SK-N-SH (cell line): ENCODE measurements around the gene BBS10. TPM values are rescaled to one million over a fixed set of nuclear protein-coding genes. Genes with fewer than 3 reads are reported as not detected.

Experiments used
- CTCF ChIA-PET: fragments of 300-600, 350-600 bp; formaldehyde crosslinking; extraction: SDS; loops from one replicate; lab custom pipeline; 2021; lab: Yijun Ruan, JAX
- POLR2A ChIA-PET: fragments of 350-600 bp; sonication (Branson Sonifier 250); formaldehyde crosslinking; extraction: SDS; loops from one replicate; lab custom pipeline; 2020; ENCODE audit warnings: antibody characterized with exemption, inconsistent platforms; lab: Yijun Ruan, JAX
- DNase-seq: peaks from one replicate; pipeline ENCODE4 v3.0.0; 2012
- H2AFZ ChIP-seq: fragments of 200-600 bp; sonication (generic); 2 replicates; pipeline ENCODE4 v1.8.1; 2016; ENCODE audit warnings: antibody characterized with exemption, mild to moderate bottlenecking, low read depth
- H3F3A ChIP-seq: fragments of 200-600 bp; sonication (generic); replicated peaks from 2 replicates; pipeline ENCODE3; 2016; ENCODE audit warnings: antibody characterized with exemption, mild to moderate bottlenecking; ENCODE audit not compliant: insufficient read depth
- H3K27ac ChIP-seq, 2 experiments: fragments of 200-500 bp in 1 of 2; fragments of 200-600 bp in 1 of 2; sonication (Bioruptor generic) in 1 of 2; sonication (generic), shearing (Covaris generic) in 1 of 2; 2 replicates each; pipeline versions ENCODE4 v1.5.1 to v1.6.1; 2014 to 2016; ENCODE audit warnings: low read depth in 2 of 2, inconsistent platforms in 1 of 2, low read length in 1 of 2, mild to moderate bottlenecking in 1 of 2, mixed read lengths in 1 of 2
- H3K27me3 ChIP-seq: fragments of 200-600 bp; sonication (generic), shearing (Covaris generic); 2 replicates; pipeline ENCODE4 v1.6.1; 2016; ENCODE audit warnings: mixed run types; ENCODE audit not compliant: insufficient read depth
- H3K36me3 ChIP-seq, 2 experiments: fragments of 200-500 bp in 1 of 2; fragments of 200-600 bp in 1 of 2; sonication (Bioruptor generic) in 1 of 2; sonication (generic) in 1 of 2; replicated peaks in 1 of 2; 2 replicates each; pipeline versions ENCODE3 to v1.5.1; 2014 to 2016; ENCODE audit warnings: low read length in 1 of 2, mild to moderate bottlenecking in 1 of 2; ENCODE audit not compliant: insufficient read depth in 2 of 2, control insufficient read depth in 1 of 2
- H3K4me1 ChIP-seq, 2 experiments: fragments of 200-500 bp in 1 of 2; fragments of 200-600 bp in 1 of 2; sonication (Bioruptor generic) in 1 of 2; sonication (generic), shearing (Covaris generic) in 1 of 2; 2 replicates each; pipeline versions ENCODE4 v1.5.1 to v1.6.1; 2014 to 2016; ENCODE audit warnings: low read depth in 1 of 2, low read length in 1 of 2, mixed run types in 1 of 2; ENCODE audit not compliant: insufficient read depth in 2 of 2, control insufficient read depth in 1 of 2
- H3K4me2 ChIP-seq: fragments of 200-600 bp; sonication (generic), shearing (Covaris generic); 2 replicates; pipeline ENCODE4 v1.6.1; 2017; ENCODE audit warnings: mixed run types
- H3K4me3 ChIP-seq, 2 experiments: fragments of 200-500 bp in 1 of 2; fragments of 200-600 bp in 1 of 2; sonication (Bioruptor generic) in 1 of 2; sonication (generic), shearing (Covaris generic) in 1 of 2; 2 replicates each; pipeline versions ENCODE4 v1.5.1 to v1.8.1; 2014 to 2016; ENCODE audit warnings: low read depth in 2 of 2, inconsistent platforms in 1 of 2, low read length in 1 of 2, mild to moderate bottlenecking in 1 of 2, mixed read lengths in 1 of 2, moderate library complexity in 1 of 2
- H3K79me2 ChIP-seq: fragments of 200-600 bp; sonication (generic); 2 replicates; pipeline ENCODE4 v1.8.1; 2017; ENCODE audit warnings: mild to moderate bottlenecking; ENCODE audit not compliant: insufficient read depth
- H3K9ac ChIP-seq: fragments of 200-600 bp; sonication (generic); 2 replicates; pipeline ENCODE4 v1.6.1; 2017; ENCODE audit warnings: mixed run types
- H3K9me2 ChIP-seq: fragments of 200-600 bp; sonication (generic); 2 replicates; pipeline ENCODE4 v1.6.1; 2017; ENCODE audit warnings: mixed run types
- H3K9me3 ChIP-seq: fragments of 200-600 bp; sonication (generic); 2 replicates; pipeline ENCODE4 v1.6.1; 2017; ENCODE audit warnings: mixed run types, mild to moderate bottlenecking, moderate library complexity
- H4K20me1 ChIP-seq: fragments of 200-600 bp; sonication (generic); 2 replicates; pipeline ENCODE4 v1.6.1; 2017; ENCODE audit warnings: mild to moderate bottlenecking, mixed run types; ENCODE audit not compliant: insufficient read depth
- CHD2 ChIP-seq: fragments of 150-350 bp; IDR thresholded peaks from 2 replicates; pipeline ENCODE4 v1.6.1; 2018; ENCODE audit warnings: low read length; ENCODE audit not compliant: partially characterized antibody
- CTCF ChIP-seq: fragments of 200-600 bp; sonication (generic); IDR thresholded peaks from 2 replicates; pipeline ENCODE4 v1.6.1; 2017; ENCODE audit warnings: antibody characterized with exemption, mild to moderate bottlenecking, moderate library complexity
- ELF1 ChIP-seq: IDR thresholded peaks from 2 replicates; pipeline ENCODE4 v1.4.0; 2012
- FOSL2 ChIP-seq: IDR thresholded peaks from 2 replicates; pipeline ENCODE4 v1.4.0; 2012; ENCODE audit warnings: low read depth, mild to moderate bottlenecking, moderate library complexity, borderline replicate concordance
- FOXJ3 ChIP-seq: sonication (generic); formaldehyde crosslinking; IDR thresholded peaks from 2 replicates; pipeline ENCODE4 v1.5.1; 2020; ENCODE audit warnings: mild to moderate bottlenecking, missing genetic modification reagents
- IRF3 ChIP-seq: fragments of 150-350 bp; IDR thresholded peaks from 2 replicates; pipeline ENCODE4 v1.6.1; 2016; ENCODE audit warnings: mild to moderate bottlenecking, low read depth, low read length
- MEF2A ChIP-seq: IDR thresholded peaks from 2 replicates; pipeline ENCODE4 v1.4.0; 2012; ENCODE audit warnings: low read depth, borderline replicate concordance
- MXI1 ChIP-seq: IDR thresholded peaks from 2 replicates; pipeline ENCODE4 v1.6.1; 2012; ENCODE audit warnings: mild to moderate bottlenecking, low read depth, low read length, improper control_type of control experiment
- NFIC ChIP-seq: IDR thresholded peaks from 2 replicates; pipeline ENCODE4 v1.4.0; 2012; ENCODE audit warnings: borderline replicate concordance
- NRF1 ChIP-seq: IDR thresholded peaks from 2 replicates; pipeline ENCODE4 v1.6.1; 2012; ENCODE audit warnings: low read depth, mild to moderate bottlenecking, low read length
- PBX3 ChIP-seq: IDR thresholded peaks from 2 replicates; pipeline ENCODE4; 2012
- RCOR1 ChIP-seq: fragments of 150-350 bp; IDR thresholded peaks from 2 replicates; pipeline ENCODE4 v1.6.1; 2017; ENCODE audit warnings: antibody characterized with exemption, low read length
- RXRA ChIP-seq: IDR thresholded peaks from 2 replicates; pipeline ENCODE4 v1.4.0; 2012; ENCODE audit warnings: low read depth, mild to moderate bottlenecking, borderline replicate concordance
- SIN3A ChIP-seq: IDR thresholded peaks from 2 replicates; pipeline ENCODE4 v1.6.1; 2012; ENCODE audit warnings: low read depth, mild to moderate bottlenecking, low read length, moderate library complexity, borderline replicate concordance
- SMC3 ChIP-seq: IDR thresholded peaks from 2 replicates; pipeline ENCODE4 v1.6.1; 2012; ENCODE audit warnings: low read depth, low read length, improper control_type of control experiment
- TCF12 ChIP-seq: IDR thresholded peaks from 2 replicates; pipeline ENCODE4 v1.4.0; 2012
- USF2 ChIP-seq: fragments of 150-350 bp; IDR thresholded peaks from 2 replicates; pipeline ENCODE4 v1.6.1; 2017; ENCODE audit warnings: antibody characterized with exemption, low read length, low read depth, borderline replicate concordance
- WGBS: methylation state at CpG from one replicate; pipeline ENCODE4 v1.1.6; 2017; ENCODE audit warnings: low lambda C conversion rate; 5-methylcytosine and 5-hydroxymethylcytosine counted together
- polyA plus RNA-seq, 3 experiments: library from polyadenylated mRNA; depleted of rRNA; stranded (reverse); fragments of >200 nt; gene quantifications; 2 replicates each; pipeline ENCODE4 v1.2.3, GENCODE V29; 2012

The BBS10 gene
- polyA plus RNA-seq, 1 of the 3 experiments (the other 2 are of a cell fraction): 5.6 TPM

- no peaks in the 10 kb centered on the region for H3K79me2 ChIP-seq
- no peak for TF ChIP-seq NRF1
- H2AFZ ChIP-seq: no peak overlapping the region
- H3K4me1 ChIP-seq: no peaks in the 10 kb centered on the region
- peaks cover 48 to 74% of the 10 kb centered on the region in 2 experiments for H3K36me3 ChIP-seq
- DNase-seq: no peak
- H3K9me2 ChIP-seq: no peaks in the 10 kb centered on the region
- 100% methylated on average over 1 of the region's 1 CpG for WGBS
- no peak overlapping the region for H3K4me2 ChIP-seq
- no peaks in the 10 kb centered on the region for H3K27me3 ChIP-seq
- no peak overlapping the region for H3K27ac ChIP-seq
- peaks cover 29% of the 10 kb centered on the region for H3F3A ChIP-seq
- POLR2A ChIA-PET: no interaction called here
- H3K9ac ChIP-seq: no peak overlapping the region
- CTCF ChIA-PET: interaction anchor here (0.7 to 2.0 kb wide), 2 partner anchors 25 to 82 kb away, joined by 4 to 6 read pairs; no protein-coding TSS in a partner anchor
- no peaks in the 10 kb centered on the region for H3K9me3 ChIP-seq
- no peak overlapping the region for H3K4me3 ChIP-seq
- H4K20me1 ChIP-seq: no peaks in the 10 kb centered on the region
Observed at GRCh38 chr12:76374386-76375020, 26.3 kb upstream of the BBS10 start.

- no peak overlapping the region for H3K4me3 ChIP-seq
- H3K4me1 ChIP-seq: no peaks in the 10 kb centered on the region
- no peaks in the 10 kb centered on the region for H4K20me1 ChIP-seq
- WGBS: 95% methylated on average over 1 of the region's 1 CpG
- TF ChIP-seq FOXJ3 (CRISPR knock-in tag): no peak
- TF ChIP-seq ELF1: no peak
- no peak for TF ChIP-seq NFIC
- TF ChIP-seq RXRA: no peak
- no peak for TF ChIP-seq FOSL2
- TF ChIP-seq SMC3: no peak
- TF ChIP-seq MEF2A: no peak
- TF ChIP-seq IRF3: no peak
- no peak for TF ChIP-seq TCF12
- no peak for TF ChIP-seq RCOR1
- no peak for TF ChIP-seq USF2
- TF ChIP-seq SIN3A: no peak
- no peak for TF ChIP-seq CHD2
- TF ChIP-seq PBX3: no peak
- TF ChIP-seq CTCF: no peak
- TF ChIP-seq MXI1: no peak
- DNase-seq: no peak
- no peak overlapping the region for H3K27ac ChIP-seq
- H3K9ac ChIP-seq: no peak overlapping the region
- no peak overlapping the region for H3K4me2 ChIP-seq
- no peaks in the 10 kb centered on the region for H3K27me3 ChIP-seq
- CTCF ChIA-PET: interaction anchor here (2.6 kb wide), 1 partner anchor 87 kb away, joined by 6 read pairs; no protein-coding TSS in a partner anchor
- H3K79me2 ChIP-seq: no peaks in the 10 kb centered on the region
- H3K9me3 ChIP-seq: 0 out of 2 replicates have a peak, but pooled peaks cover 13% of the 10 kb centered on the region
- peaks cover 7% of the 10 kb centered on the region for H3F3A ChIP-seq
- H2AFZ ChIP-seq: no peak overlapping the region
- H3K9me2 ChIP-seq: no peaks in the 10 kb centered on the region
- peaks cover 55 to 80% of the 10 kb centered on the region in 2 experiments for H3K36me3 ChIP-seq
- POLR2A ChIA-PET: no interaction called here
Observed at GRCh38 chr12:76368230-76368629, 20.0 kb upstream of the BBS10 start.
